ENCODE measurements around the gene KIAA0319L.

KIAA0319L gene

GRCh38 chr1:35561972-35562680 lies 4.9 kb upstream of the KIAA0319L start:
- DNase-seq, result no peak

- no peak for DNase-seq
Observed at GRCh38 chr1:35561297-35561971, 4.2 kb upstream of the KIAA0319L start.

- DNase-seq, result no peak
Observed at GRCh38 chr1:35560256-35561225, 3.3 kb upstream of the KIAA0319L start.

- no peak for DNase-seq
Observed at GRCh38 chr1:35559317-35559944, 2.2 kb upstream of the KIAA0319L start.

GRCh38 chr1:35558374-35559316 lies 1.4 kb upstream of the KIAA0319L start:
- peak; percentile 40 for DNase-seq

DNA sequence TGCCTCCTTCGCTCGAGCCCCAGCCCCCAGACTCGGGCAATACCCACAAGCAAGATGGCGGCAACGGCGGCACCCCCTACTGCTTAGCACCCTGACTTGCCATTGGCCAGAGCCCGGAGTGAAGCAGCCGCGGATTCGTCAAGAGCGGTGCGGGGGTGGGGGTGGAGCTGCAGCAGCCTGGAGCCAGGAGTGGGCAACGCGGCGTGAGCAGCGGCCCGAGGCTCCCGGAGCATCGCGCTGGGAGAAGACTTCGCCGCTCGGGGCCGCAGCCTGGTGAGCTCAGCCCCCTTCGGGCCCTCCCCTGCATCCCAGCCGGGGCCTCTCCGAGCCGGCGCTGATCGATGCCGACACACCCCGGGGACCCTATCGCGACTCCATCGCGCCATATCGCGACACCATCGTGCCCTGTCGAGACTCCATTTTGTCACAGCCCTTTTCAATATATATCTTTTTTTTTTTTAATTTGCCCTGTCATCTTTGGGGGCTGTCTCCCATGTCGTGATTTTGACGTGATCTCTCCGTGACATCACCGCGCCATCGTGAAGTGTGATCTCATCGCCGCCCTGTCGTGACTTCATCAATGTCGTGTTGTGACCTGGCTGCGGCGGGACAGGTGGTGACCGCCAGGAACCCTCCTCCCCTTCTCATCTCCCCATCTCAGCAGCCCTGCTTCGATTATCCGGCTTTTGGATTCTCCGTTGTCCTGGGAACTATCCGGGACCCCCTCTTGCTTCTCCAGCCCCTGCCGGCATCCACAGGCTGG lies 589 bp upstream of the KIAA0319L start, which contains the start of gene NCDN:
Gene NCDN (plus strand): TSS at position 189 of the 763 bp plus-strand sequence. CDS start 392 bp downstream, at position 581.
- DNase-seq, result peak; percentile 97

GRCh38 chr1:35556484-35557117 lies 602 bp downstream of the KIAA0319L start:
- DNase-seq, result no peak

GRCh38 chr1:35555601-35556477 lies 1.4 kb downstream of the KIAA0319L start:
- DNase-seq, result no peak

DNA sequence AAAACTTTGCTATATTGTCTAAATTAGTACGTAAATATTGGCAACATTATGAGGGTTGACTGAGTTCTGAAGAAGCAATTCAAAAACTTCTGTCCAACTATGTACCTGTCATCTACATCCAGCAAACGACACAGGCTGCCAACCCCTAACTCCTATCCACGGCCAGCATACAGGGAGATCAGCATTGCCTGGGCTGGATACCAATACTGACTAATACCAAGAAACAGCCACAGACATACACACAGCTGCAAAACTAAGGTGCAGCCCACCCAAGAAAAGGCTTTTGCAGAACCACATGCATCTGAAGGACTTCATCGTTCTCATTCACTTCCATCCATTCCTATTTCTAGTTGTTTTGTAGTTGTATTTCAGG lies 2.0 kb downstream of the KIAA0319L start:
- DNase-seq, result no peak

DNA sequence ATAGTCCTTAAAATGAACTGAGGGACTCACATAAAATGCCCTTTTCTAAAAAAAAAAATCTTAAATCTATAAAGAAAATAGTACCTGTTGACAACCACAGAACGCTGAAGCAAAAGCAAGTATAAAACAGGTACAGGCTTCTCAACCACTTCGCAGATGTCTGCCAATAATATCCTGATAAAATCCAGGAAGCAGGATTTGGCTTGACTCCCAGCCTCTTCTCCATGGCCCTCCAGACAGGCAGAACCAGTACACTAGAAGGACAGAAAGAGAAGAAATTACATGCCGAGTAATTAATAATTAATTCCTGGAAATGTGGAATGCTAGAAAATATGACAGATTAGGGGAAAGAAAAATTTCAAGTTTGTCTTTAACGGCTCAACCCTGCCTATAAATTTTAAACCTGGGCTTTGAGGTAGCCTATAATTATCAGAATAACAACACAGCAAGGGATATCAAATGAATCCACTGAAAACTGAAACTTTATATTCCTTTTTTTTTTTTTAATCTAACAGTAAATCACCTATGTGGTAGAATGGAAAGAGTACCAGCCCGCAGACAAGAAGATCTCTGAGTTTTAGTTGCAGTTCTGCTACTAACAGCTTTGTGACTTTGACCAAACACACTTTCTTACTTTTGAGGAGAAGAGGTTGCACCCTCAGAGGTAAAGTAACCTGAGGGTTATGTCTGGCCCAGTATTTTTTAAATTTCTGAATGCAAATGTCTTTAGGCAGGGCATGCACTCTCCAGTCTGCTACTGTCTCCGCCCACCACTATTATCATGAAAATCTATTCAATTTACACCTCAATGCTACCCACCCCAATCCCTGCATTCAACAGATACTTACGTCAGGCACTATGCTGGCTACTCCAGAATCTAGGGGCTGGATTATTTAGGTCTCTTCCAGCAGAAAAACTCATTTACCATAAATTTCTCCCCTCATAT lies 2.7 kb downstream of the KIAA0319L start:
- DNase-seq, result no peak

- no peak for DNase-seq
Observed at GRCh38 chr1:35553851-35554250, 3.4 kb downstream of the KIAA0319L start.

DNA sequence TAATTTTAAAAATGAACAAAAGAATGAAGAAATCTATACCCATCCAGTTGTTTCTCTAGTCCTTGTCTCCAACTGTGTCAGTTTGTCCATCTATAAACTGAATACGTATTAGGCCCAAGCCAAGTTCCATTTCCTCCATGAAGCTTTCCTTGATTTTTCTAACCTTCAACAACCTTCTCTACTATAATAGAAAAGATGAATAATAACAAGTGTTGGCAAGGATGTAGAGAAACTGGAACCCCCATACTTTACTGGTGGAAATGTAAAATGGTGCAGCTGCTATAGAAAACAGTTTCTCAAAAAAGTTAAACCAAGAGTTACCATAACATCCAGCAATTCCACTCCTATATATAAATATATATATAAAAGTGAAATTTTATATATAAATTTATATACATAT lies 10.6 kb downstream of the KIAA0319L start:
- no peak for DNase-seq

- peak; percentile 52 for DNase-seq
Observed at GRCh38 chr1:35544976-35545375, 12.2 kb downstream of the KIAA0319L start.

DNA sequence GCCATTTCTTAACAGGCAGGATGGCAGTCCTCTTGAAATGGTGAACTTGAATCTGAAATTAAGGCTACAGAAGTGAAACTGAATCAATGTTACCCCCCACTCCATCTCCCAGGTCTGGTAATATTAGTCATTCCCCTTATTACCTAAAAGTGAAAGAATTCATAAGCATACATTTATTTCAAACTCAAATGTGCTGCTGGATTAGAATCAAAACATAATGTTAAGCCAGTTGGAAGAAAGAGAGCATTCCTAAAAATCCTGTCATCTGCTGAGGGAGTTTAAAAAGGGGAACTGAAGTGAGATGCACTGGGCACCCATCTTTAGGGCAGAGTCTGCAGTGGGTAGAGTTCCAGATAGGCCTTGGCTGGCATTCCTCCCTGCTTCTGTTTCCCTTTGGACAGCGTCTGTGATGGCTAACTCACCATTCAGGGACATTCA lies 17.4 kb downstream of the KIAA0319L start:
- no peak for DNase-seq

- DNase-seq, result no peak
Observed at GRCh38 chr1:35539073-35539823, 18.0 kb downstream of the KIAA0319L start.

DNA sequence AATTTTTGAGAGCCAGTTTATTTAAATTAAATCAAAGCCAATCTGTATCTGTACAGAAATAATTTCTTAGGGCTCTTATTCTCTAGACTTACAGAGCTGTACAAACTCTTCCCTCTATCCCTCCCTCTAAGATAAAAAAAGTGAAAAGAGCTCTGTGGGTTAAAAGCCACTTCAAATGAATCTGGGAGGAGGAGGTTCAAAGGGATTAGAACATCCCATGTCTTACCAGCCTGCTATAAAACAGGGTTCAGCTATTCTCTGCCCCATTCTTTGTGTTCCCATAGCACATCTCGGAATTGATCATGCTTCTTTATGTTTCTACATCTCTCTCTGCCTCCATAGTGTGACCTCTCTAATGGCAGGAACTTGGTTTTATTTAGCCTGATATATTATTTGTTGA lies 19.4 kb downstream of the KIAA0319L start:
- DNase-seq, result no peak

- no peak for DNase-seq
Observed at GRCh38 chr1:35536556-35537162, 20.5 kb downstream of the KIAA0319L start.
